GM18526 (cell line): ENCODE measurements around the gene FZD7.

ENCODE experiments used
- POLR2A ChIP-seq: IDR thresholded peaks from 3 replicates; pipeline ENCODE4 v1.6.1; 2011; ENCODE audit not compliant: insufficient read length; ENCODE audit errors: extremely low read depth

The FZD7 gene

DNA sequence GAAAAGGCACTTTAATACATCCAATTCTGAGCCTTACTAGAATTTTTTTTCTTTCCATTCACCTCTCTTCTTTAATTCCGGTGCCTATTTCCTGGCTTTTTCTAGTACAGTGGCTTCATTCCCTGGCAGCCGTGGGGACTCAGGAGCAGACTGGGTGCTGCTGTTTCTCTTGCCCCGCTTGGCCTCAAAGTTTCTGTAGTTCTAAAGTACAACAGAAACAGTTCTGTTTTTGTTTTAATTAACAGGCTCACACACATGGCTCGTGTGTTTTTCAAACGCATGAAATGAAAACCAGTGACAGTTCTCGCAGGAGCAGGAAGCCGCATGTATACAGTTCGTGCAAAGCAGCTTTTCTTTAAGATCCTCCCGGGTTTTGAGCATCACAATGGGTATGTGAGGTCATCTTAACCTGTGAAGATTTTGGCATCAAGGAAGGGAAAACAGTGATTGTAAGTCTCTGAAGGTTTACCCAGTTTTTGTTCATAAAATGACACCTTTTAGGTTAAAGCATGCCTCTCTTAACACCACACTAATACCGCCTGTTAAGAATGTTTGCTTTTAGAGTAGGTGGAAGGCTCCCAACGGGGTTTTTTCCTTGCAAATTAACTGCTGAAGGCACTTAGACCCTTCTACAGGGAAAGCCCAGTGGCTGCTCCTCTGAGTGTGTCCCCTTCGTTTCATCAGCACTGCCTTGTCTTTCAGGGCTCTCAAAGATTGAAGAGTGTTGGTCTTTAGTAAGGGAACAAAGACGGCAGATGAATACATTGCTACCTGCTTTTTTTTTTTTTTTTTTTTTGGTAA is 5.8 kb downstream of the FZD7 start:
- no peak for TF ChIP-seq POLR2A

DNA sequence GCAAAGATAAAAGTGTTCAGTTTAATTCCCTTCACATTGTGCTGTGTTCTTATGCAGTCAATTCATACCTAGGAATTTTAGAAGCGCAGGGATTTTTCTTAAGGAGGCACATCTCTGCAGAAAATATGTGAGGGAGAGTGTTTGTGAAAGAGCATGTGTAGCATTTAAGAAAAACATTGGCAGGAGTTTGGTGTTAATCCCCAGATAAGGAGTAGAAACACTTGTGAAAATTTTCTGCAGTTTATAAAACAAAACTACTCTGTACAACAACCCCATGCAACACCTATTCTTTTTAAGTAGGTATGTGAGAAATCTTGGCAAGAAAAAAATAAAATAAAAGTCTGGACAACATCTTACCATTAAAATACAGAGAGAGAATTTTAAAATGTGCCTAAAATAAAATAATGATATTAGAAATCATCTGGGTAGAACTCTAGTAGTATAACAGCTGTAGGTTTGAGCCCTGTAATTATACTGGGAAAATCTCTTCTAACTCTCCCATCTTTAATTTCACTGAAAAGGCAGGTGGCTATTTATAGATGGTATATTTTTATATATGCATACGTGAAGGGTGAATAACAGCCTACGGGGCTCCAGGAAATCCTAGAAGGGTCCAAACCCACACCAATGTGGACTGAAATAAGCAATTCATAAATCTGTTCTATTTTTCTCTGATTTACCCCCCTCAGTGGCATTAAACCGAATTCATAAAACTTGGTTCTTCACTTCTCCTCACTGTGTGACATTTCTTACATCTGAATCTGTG is 6.6 kb downstream of the FZD7 start:
- TF ChIP-seq POLR2A = no peak

DNA sequence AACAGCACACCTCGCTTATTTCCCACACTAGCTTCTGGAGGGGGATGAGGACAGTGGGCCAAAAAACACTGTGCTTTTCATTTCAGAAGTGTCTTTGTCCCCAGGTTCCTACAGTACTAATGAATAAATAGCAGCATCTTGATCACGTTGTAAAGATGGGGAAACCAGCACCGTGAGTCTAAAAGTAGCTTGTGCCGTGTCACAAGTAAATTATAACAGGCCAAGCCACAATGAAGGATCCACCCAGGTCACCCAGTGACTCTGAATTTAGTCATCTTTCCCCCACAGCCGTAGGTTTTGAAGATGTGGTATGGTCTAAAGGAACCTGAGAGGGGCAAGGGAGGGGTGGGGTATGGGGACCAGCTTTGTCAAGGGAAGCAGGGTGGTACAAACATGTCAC is 8.8 kb downstream of the FZD7 start:
- TF ChIP-seq POLR2A = no peak

DNA sequence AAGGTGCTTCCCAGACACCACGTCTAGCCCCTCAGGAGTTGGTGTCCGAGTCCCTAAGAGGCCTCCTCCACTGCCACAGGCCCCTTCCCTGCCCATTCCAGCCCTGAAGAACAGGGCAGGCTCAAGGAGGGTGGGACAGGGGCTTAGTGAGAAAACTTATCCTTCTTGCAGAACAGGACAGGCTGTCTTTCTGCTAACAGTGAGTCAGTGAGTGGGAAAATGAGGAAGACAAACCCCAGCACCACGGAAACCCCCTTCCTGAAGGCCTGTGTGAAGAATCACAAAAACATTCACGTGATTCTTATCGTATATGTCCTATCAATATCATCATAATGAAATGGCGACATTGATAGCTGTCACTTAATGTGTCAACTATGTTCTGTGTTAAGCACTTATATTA is 9.8 kb downstream of the FZD7 start:
- no peak for TF ChIP-seq POLR2A

DNA sequence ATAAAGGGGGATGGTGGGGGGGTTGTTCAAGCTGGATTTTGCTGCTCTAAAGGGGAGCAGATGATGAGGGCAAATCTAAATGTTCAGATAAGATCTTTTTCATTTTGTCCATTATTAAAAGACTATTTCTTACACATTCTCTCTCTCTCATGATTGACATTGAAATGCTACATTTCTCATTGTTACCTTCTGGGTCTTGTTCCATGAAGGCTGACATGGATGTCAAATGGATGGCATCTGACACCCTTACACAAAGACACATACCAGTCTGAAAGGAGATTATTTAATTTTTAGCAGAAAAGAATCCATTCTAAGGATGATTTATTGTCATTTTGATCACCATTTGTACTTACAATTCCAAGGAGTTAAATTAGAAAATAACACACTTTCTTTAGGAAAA is 11.1 kb downstream of the FZD7 start:
- TF ChIP-seq POLR2A = no peak

DNA sequence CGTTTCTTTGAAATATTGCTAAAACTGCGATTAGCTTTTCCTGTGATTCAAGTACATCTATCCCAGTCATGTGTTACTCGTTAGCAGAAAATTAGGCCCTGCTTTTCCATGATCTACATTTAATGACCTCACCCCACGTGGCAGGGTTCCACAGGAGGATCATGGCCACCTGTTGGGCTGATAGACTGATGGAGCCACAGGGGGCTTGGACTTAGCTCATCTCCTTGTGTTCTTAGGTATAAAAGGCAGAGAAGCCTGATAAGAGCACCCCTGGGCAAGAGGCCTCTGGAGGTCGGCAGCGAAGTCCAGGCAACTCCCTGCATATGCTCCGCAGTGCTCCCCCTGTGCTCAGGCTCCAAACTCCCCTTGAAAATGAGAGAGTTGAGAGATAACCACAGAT is 12.9 kb downstream of the FZD7 start:
- TF ChIP-seq POLR2A = no peak

DNA sequence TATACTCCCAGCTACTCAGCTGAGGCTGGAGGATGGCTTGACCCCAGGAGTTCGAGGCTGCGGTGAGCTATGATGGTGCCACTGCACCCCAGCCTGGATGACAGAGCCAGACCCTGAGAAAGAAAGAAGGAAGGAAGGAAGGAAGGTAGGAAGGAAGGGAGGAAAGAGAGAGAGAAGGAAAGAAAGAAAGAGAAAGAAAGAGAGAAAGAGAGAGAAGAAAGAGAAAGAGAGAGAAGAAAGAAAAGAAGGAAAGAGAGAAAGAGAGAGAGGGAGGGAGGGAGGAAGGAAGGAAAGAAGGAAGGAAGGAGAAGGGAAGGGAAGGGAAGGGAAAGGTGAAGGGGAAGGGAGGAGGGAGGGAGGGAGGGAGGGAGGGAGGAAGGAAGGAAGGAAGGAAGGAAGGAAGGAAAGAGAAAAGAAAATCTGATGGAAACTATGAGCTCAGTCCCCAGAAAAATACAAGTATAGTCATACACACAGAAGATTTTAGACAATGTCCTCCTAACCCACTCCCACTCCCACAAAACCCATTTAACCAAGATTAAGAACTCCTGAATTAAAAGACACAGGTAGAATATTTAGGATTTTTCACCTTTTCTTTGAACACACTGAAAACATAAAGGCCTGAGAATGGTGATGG is 15.6 kb downstream of the FZD7 start:
- TF ChIP-seq POLR2A = no peak

DNA sequence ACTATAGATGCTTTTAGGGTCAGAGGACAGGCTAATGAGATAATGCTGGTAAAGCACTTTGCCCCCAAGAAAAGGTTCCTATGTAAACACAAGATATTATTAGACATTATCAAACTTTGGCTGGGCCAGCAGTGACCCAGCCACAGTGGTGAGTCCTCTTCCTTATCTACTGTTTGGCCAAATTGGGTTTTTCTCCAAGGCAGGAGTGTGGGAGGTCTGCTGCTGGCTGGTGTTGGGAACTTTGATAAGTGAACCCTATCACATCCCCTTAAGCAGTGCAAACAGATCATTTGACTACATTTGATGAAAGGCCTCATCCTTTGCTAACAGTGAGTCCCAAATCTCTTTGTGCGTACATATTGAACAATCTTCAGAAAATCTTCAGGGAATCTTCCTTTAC is 16.2 kb downstream of the FZD7 start:
- no peak for TF ChIP-seq POLR2A

DNA sequence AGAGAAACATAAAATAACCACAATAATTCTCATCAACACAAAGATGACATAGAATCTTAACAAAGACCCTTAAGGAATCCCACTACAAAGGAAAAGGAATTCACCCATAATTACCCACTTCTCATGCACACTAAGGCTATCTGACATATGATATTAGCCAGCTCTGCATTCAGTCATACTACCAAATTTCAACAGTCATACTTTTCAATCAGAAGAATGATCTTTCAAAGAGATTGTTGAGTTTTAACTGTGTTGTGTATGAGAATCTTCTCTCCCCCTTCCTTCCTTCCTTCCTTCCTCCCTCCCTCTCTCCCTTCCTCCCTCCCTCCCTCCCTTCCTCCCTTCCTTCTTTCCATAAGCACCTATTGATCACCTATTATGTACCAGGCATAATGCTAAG is 17.0 kb downstream of the FZD7 start:
- TF ChIP-seq POLR2A = no peak

DNA sequence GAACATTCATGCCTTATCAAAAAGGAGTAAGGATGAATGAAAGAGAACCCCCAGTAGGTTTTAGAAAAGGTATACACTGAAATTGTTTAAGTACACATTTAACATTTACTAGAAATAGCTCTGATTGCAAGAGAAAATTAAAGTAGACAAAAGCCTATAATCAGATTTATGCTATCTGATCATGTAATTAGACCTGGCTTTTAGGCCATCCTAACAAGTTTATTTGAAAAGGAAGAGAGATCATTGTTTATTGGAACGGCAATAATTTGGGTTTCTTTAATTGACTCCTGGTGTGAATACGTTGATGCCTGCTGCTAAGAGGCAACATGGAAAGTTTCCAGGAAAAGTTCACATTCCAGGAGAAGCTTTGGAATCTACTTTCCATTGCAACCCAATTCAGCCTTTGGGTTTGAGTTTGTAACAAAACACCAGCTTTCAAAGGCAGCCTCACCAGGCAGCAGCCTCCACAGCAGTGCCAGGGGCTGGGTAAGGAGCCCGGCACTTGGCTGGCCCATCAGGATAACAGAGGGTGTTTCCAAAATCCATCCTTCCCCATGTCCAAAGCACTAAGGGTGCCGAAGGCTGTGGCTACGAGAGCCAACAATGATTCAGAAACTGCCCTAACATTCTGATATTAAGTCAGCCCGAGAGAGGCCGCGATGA is 18.0 kb downstream of the FZD7 start:
- no peak for TF ChIP-seq POLR2A

DNA sequence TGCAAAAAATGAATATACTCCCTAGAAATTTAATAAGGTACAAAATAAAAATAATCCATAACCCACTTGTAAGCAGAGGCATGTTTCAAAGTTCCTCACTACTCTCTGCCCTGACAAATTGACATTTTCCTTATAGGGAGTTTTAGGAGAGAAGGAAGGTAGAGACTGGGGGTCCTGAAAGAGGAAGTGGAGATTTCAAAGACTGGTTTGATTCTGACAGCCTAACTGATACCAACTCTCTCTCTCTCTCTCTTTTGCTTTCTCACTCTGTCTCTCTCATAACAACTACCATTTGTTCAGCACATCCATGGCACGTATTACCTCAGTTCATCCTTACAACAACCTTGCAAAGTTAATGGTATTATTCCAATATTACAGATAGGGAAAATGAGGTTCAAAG is 18.6 kb downstream of the FZD7 start:
- no peak for TF ChIP-seq POLR2A

DNA sequence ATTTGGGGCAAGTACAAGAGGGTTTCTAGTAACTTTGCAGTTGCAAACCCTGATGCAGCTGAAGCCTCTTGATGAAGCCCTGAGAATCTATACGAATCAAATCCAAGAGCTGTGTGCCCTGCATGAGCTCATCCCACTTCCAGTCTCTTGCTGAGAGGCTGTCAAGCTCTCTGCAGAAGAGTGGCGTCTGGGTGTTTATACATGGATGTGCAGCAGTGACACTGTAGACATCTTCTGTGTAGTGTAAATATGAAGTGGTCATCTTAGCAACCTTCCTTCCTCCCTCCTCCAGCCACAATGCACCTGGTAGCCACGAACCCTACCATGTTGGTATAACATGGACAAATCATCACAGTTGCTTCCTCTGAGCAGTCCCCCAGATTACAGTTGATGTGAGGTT is 21.0 kb downstream of the FZD7 start:
- no peak for TF ChIP-seq POLR2A

DNA sequence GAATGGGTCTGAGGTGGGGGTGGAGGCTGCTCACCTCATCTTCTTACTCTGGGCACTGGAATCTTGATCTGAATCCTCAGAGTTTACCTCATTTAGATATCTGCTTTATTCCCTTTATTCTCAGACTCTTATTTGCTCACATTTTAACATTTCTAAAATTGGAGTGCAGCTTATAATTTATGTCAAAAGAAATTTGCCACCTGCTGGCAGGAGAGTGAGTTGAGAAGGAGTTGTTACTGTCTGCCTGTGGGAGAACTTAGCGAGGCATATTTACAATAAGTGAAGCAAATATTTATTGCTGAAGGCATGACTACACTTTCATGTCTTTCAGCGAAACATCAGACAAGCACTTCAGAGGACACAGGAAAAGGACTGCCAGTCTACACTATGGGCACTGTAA is 23.0 kb downstream of the FZD7 start:
- no peak for TF ChIP-seq POLR2A

DNA sequence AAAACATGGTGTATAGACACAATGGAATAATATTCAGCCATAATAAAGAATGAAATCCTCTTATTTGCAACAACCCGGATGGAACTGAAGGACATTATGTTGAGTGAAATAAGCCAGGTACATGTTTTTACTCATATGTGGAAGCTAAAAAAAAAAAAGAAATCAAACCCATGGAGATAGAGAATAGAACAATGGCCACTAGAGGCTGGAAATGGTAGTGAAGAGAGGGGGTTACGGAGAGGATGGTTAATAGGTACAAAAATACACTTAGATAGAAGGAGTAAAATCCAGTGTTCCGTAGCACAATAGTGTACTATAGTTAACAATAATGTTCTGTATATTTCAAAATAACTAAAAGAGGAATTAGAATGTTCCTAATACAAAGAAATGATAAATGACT is 26.6 kb downstream of the FZD7 start:
- TF ChIP-seq POLR2A = no peak

DNA sequence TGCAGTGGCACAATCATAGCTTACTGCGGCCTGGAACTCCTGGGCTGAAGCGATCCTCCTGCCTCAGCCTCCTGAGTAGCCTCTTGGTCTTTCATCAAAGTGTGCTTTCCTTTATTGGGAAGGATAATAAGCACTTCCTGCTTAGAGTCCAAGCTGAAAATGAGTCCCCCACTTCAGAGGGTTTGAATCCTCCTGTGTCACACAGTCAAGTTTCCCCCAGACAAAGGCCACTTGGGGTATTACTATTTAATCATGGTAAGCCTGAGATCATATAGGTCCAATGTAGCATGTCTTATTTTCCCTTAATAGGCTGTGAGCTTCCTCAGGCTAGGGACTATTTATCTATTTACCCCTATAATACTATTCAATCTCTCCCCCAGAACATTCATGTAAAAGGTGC is 28.0 kb downstream of the FZD7 start:
- TF ChIP-seq POLR2A = no peak
